LNCaP clone FGC (cell line): ENCODE data around the gene MAU2.

Source experiments
- DNase-seq: peaks from one replicate; pipeline ENCODE4 v3.0.0-alpha.2; 2011; ENCODE audit warnings: low read depth
- H3K4me3 ChIP-seq: 2 replicates; pipeline ENCODE4 v1.5.1; 2011; ENCODE audit warnings: mild to moderate bottlenecking, low read depth, low read length, control low read depth
- CTCF ChIP-seq: IDR thresholded peaks from 2 replicates; pipeline ENCODE4 v1.5.1; 2012; ENCODE audit warnings: mild to moderate bottlenecking; ENCODE audit not compliant: control insufficient read depth, insufficient read depth; ENCODE audit errors: extremely low read depth

The MAU2 gene

GRCh38 chr19:19354007-19354406, 33.4 kb downstream of the MAU2 start:
- no peak overlapping the region for H3K4me3 ChIP-seq
- TF ChIP-seq CTCF, result no peak
- no peak for DNase-seq

DNA sequence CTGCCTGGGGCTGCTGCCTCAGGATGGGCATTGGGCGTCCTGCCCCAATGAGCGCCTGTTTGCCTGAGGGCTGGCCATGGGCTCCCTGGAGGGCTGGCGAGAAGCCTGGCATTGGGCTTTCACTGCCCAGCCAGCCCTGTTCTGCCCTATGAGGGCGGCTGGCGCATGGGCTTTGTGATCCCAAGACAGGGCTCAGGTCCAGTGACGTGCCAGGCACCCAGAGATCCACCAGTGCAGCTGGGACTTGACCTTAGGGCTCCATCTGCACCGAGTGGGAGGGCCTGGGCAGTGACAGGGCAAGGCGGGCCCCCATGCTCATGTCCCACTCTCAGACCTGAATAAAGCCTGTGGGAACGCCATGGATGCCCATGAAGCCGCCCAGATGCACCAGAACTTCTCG, 34.3 kb downstream of the MAU2 start:
- H3K4me3 ChIP-seq, result no peak overlapping the region
- TF ChIP-seq CTCF, result no peak
- DNase-seq, result no peak

- no peak overlapping the region for H3K4me3 ChIP-seq
- no peak for DNase-seq
- TF ChIP-seq CTCF, result no peak
These were observed 35.0 kb downstream of the MAU2 start for GRCh38 chr19:19355606-19356139.

DNA sequence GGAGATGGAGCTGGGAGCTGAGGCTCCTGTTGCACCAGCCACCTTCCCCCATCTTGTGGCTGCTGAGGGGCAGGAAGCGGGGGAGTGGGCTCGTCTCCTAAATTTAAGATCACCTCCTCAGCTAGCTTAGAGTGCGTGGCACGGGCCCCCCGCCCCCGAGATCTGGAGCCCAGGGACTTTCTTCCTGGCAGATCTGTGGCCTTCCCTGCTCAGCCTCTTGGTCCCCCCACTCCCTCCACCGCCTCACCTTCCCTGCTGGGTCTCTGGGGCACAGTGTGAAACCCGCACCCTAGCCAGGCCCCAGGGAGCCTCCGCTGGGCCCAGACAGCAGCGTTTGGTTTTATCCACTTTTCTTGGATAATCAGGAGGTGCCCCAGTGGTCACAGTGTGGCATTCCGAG, 35.9 kb downstream of the MAU2 start:
- TF ChIP-seq CTCF, result no peak
- DNase-seq, result no peak
- H3K4me3 ChIP-seq, result no peak overlapping the region

- no peak for DNase-seq
- no peak overlapping the region for H3K4me3 ChIP-seq
- no peak for TF ChIP-seq CTCF
These were observed 36.4 kb downstream of the MAU2 start for GRCh38 chr19:19356901-19357566.

DNA sequence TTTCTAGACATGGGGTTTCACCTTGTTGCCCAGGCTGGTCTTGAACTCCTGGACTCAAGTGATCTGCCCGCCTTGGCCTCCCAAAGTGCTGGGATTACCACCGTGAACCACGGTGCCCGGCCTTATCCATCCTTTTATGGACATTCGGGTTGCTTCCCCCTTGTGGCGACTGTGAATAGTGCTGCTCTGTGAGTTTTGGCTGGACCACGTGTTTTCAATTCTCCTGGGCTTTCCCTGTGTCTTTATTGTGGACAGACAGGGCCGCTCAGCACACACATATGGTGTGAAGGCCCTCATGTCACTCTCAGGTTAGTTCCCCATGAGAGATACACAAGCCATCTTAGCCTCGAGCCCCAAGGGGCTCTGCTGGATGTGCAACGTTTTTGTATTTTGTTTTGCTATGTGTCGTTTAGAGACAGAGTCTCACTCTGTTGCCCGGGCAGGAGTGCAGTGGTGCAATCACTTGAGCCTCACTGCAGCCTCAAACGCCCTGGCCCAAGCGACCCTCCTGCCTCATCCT, 40.5 kb downstream of the MAU2 start:
- no peak overlapping the region for H3K4me3 ChIP-seq
- peak; percentile 71 for TF ChIP-seq CTCF
- peak; percentile 69 for DNase-seq

DNA sequence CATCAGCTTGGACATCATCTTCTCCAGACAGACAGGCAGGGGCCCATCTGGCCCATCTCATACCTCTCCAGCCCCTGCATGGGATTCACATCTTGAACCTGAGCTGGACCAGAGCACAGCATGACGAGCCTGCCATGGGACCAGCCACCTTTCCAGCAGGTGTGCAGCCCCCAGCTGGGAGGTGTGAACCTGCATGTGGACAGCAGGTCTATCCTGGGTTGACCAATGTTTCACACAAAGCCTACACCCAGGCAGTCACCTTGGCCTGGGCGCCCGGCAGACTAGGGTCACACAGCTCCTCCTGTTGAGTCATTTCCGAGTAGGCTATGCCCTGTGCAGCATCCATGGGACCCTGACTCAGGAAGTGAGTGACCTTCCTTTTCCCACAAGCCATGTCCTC, 41.4 kb downstream of the MAU2 start:
- no peak overlapping the region for H3K4me3 ChIP-seq
- DNase-seq, result no peak
- TF ChIP-seq CTCF, result no peak
